PC-3 (cell line): ENCODE measurements around the gene MKX. TPM values are rescaled to one million over a fixed set of nuclear protein-coding genes. Genes with fewer than 3 reads are reported as not detected.

Experiments used
- ATAC-seq: fragments of 200-7000 bp; cut with Tn5 transposase; 2 replicates; pipeline ENCODE4 v1.9.1; 2020; ENCODE audit warnings: mild to moderate bottlenecking, moderate library complexity
- BruUV-seq: library from RNA; stranded (reverse); fragments of 400-500 nt; replicated peaks from 2 replicates; lab custom pipeline; 2021; lab: Mats Ljungman, UMichigan
- CTCF ChIA-PET: fragments of 300-600 bp; sonication (Branson Sonifier 250); formaldehyde crosslinking; loops from one replicate; lab custom pipeline; 2022; ENCODE audit warnings: antibody characterized with exemption; lab: Charles Lee
- POLR2A ChIA-PET: fragments of 300-600 bp; sonication (Branson Sonifier 250); formaldehyde crosslinking; loops from one replicate; lab custom pipeline; 2022; ENCODE audit warnings: antibody characterized with exemption; ENCODE audit not compliant: unreplicated experiment; lab: Charles Lee
- DNase-seq: peaks from one replicate; pipeline ENCODE4 v3.0.0-alpha.2; 2015
- H2AFZ ChIP-seq: fragments of 300-600 bp; sonication (generic); 2 replicates; pipeline ENCODE4 v1.6.0; 2016; ENCODE audit warnings: antibody characterized with exemption, low read length
- H3F3A ChIP-seq: fragments of 300-600 bp; sonication (generic); one replicate; pipeline ENCODE4 v1.6.0; 2017; ENCODE audit warnings: antibody characterized with exemption, low read length, control low read depth, mild to moderate bottlenecking; ENCODE audit not compliant: unreplicated experiment
- H3K27ac ChIP-seq: fragments of 300-600 bp; sonication (generic); 2 replicates; pipeline ENCODE4 v1.5.1; 2016; ENCODE audit warnings: mild to moderate bottlenecking, low read length
- H3K27me3 ChIP-seq: fragments of 300-600 bp; sonication (generic); 2 replicates; pipeline ENCODE4 v1.6.1; 2016; ENCODE audit warnings: low read length, mixed read lengths
- H3K36me3 ChIP-seq: fragments of 300-600 bp; sonication (generic); 2 replicates; pipeline ENCODE4 v1.6.1; 2016; ENCODE audit warnings: low read depth, mixed run types, low read length, mixed read lengths
- H3K4me1 ChIP-seq: fragments of 300-600 bp; sonication (generic); 2 replicates; pipeline ENCODE4 v1.5.1; 2016; ENCODE audit warnings: low read length; ENCODE audit not compliant: insufficient read depth
- H3K4me2 ChIP-seq: fragments of 300-600 bp; sonication (generic); 2 replicates; pipeline ENCODE4 v1.6.0; 2016; ENCODE audit warnings: low read length
- H3K4me3 ChIP-seq: fragments of 300-600 bp; sonication (generic); 2 replicates; pipeline ENCODE4 v1.5.1; 2016; ENCODE audit warnings: mild to moderate bottlenecking, low read length, mixed read lengths
- H3K79me2 ChIP-seq: fragments of 300-600 bp; sonication (generic); 2 replicates; pipeline ENCODE4 v1.6.1; 2017; ENCODE audit warnings: low read length, mixed read lengths
- H3K9ac ChIP-seq: fragments of 300-600 bp; sonication (generic); 2 replicates; pipeline ENCODE4 v1.6.0; 2016; ENCODE audit warnings: mild to moderate bottlenecking, low read length
- H3K9me2 ChIP-seq: fragments of 300-600 bp; sonication (generic); replicated peaks from 2 replicates; pipeline ENCODE4 v1.6.1; 2016; ENCODE audit warnings: mixed run types, low read length, mixed read lengths
- H3K9me3 ChIP-seq: fragments of 300-600 bp; sonication (generic); 2 replicates; pipeline ENCODE4 v1.6.1; 2016; ENCODE audit warnings: low read length, mixed read lengths
- H4K20me1 ChIP-seq: fragments of 300-600 bp; sonication (generic); 2 replicates; pipeline ENCODE4 v1.6.1; 2016; ENCODE audit warnings: low read length, mixed read lengths
- CTCF ChIP-seq: fragments of 300-600 bp; sonication (generic); conservative IDR thresholded peaks from 2 replicates; pipeline ENCODE4 v1.5.1; 2017; ENCODE audit warnings: antibody characterized with exemption, low read depth, mild to moderate bottlenecking, low read length
- EZH2 ChIP-seq: fragments of 300-600 bp; sonication (generic); IDR thresholded peaks from one replicate; pipeline ENCODE4 v1.6.1; 2017; ENCODE audit warnings: antibody characterized with exemption, mild to moderate bottlenecking, low read length; ENCODE audit not compliant: unreplicated experiment
- EZH2phosphoT487 ChIP-seq: fragments of 300-600 bp; sonication (generic); IDR thresholded peaks from 2 replicates; pipeline ENCODE4 v1.6.1; 2018; ENCODE audit warnings: mild to moderate bottlenecking, antibody characterized with exemption, low read length, borderline replicate concordance
- intact Hi-C: fragments of 100-400 bp; cut with micrococcal nuclease; formaldehyde crosslinking; loops from 2 replicates; pipeline ENCODE4 v1.9.0; 2023
- total RNA-seq: library from RNA; depleted of rRNA; stranded (reverse); fragments of >200 nt; gene quantifications from 2 replicates; pipeline ENCODE4 v1.2.3, GENCODE V29; 2014

The MKX gene
- total RNA-seq, 1 experiment from 2014 or later, result 3.5 TPM

- Histone ChIP-seq H3K27me3 (no peaks in the 10 kb centered on the region), H3K4me3 (no peak overlapping the region), H3K79me2 (no peaks in the 10 kb centered on the region), H3K36me3 (no peaks in the 10 kb centered on the region), H3F3A (no peaks in the 10 kb centered on the region), H2AFZ (no peak overlapping the region), H3K4me1 (no peaks in the 10 kb centered on the region), H3K27ac (no peak overlapping the region), H3K9ac (no peak overlapping the region), H3K9me2 (no peaks in the 10 kb centered on the region), H3K9me3 (no peaks in the 10 kb centered on the region), H4K20me1 (no peaks in the 10 kb centered on the region), H3K4me2 (no peak overlapping the region)
- ChIA-PET POLR2A (no interaction called here), CTCF (interaction anchor here (0.6 kb wide), 1 partner anchor 43 kb away, joined by 3 read pairs; no protein-coding TSS in a partner anchor)
- ATAC-seq (no peak), DNase-seq (no peak)
- no TSS peak for BruUV-seq
- intact Hi-C loops, result no loop called here
- TF ChIP-seq EZH2, result no peak
- TF ChIP-seq EZH2phosphoT487, result no peak
- TF ChIP-seq CTCF, result no peak
These were observed 66.2 kb downstream of the MKX start for GRCh38 chr10:27679369-27679912.

GRCh38 chr10:27678166-27678565 is 67.5 kb downstream of the MKX start:
- Histone ChIP-seq H3F3A (no peaks in the 10 kb centered on the region), H3K9ac (no peak overlapping the region), H3K27me3 (no peaks in the 10 kb centered on the region), H3K79me2 (no peaks in the 10 kb centered on the region), H3K4me2 (no peak overlapping the region), H3K9me3 (no peaks in the 10 kb centered on the region), H2AFZ (no peak overlapping the region), H4K20me1 (no peaks in the 10 kb centered on the region), H3K27ac (no peak overlapping the region), H3K4me3 (no peak overlapping the region), H3K36me3 (no peaks in the 10 kb centered on the region), H3K4me1 (no peaks in the 10 kb centered on the region), H3K9me2 (no peaks in the 10 kb centered on the region)
- TF ChIP-seq CTCF (no peak), EZH2 (no peak), EZH2phosphoT487 (no peak)
- DNase-seq (no peak), ATAC-seq (no peak)
- ChIA-PET POLR2A (no interaction called here), CTCF (no interaction called here)
- intact Hi-C loops, result no loop called here
- BruUV-seq, result no TSS peak

- Histone ChIP-seq H3K4me2 (no peak overlapping the region), H2AFZ (no peak overlapping the region), H3K4me1 (no peaks in the 10 kb centered on the region), H3K27ac (no peak overlapping the region), H3K79me2 (no peaks in the 10 kb centered on the region), H4K20me1 (no peaks in the 10 kb centered on the region), H3K9ac (no peak overlapping the region), H3K4me3 (no peak overlapping the region), H3K36me3 (no peaks in the 10 kb centered on the region), H3K27me3 (no peaks in the 10 kb centered on the region), H3K9me3 (no peaks in the 10 kb centered on the region), H3F3A (no peaks in the 10 kb centered on the region), H3K9me2 (no peaks in the 10 kb centered on the region)
- ATAC-seq, result no peak
- no TSS peak for BruUV-seq
- DNase-seq, result no peak
- CTCF ChIA-PET, result no interaction called here
- TF ChIP-seq EZH2 (no peak), EZH2phosphoT487 (no peak), CTCF (no peak)
- intact Hi-C loops, result no loop called here
- POLR2A ChIA-PET, result no interaction called here
These were observed 72.6 kb downstream of the MKX start for GRCh38 chr10:27673065-27673464.
